ENCODE data around the gene B4GALT7. TPM values are rescaled to one million over a fixed set of nuclear protein-coding genes. Genes with fewer than 3 reads are reported as not detected.

The B4GALT7 gene
- polyA plus RNA-seq, 1 of the 3 experiments (the other 2 are of a cell fraction), result 37.5 TPM

- no peak for TF ChIP-seq GABPA (IDR thresholded peaks at IDR 0.05; ENCODE audit: low read depth)
- no peak for TF ChIP-seq ZBTB33 (IDR thresholded peaks at IDR 0.05; ENCODE audit: borderline replicate concordance, low read depth)
- TF ChIP-seq RAD21 (IDR thresholded peaks at IDR 0.05; ENCODE audit: low read length), result 0 out of 2 replicates have a peak, but pooled peaks have one; percentile 3
- peak; percentile 73 for TF ChIP-seq RCOR1 (IDR thresholded peaks at IDR 0.05; ENCODE audit: low read length)
- TF ChIP-seq JUND (IDR thresholded peaks at IDR 0.05), result no peak
- no peak for TF ChIP-seq SMC3 (IDR thresholded peaks at IDR 0.05; ENCODE audit: low read depth, low read length)
- TF ChIP-seq CHD2 (IDR thresholded peaks at IDR 0.05; ENCODE audit: low read length, partially characterized antibody), result peak; percentile 89
- peak; percentile 29; the same call in 1 of the 2 replicates for TF ChIP-seq USF1 (IDR thresholded peaks at IDR 0.05; ENCODE audit: borderline replicate concordance, low read depth)
Observed at GRCh38 chr5:177554474-177555111, 45.3 kb upstream of the B4GALT7 start, which contains the start of gene FAM193B (continued).

- no peak for DNase-seq
- no peaks in the 10 kb centered on the region for H3K27me3 ChIP-seq (ENCODE audit: insufficient read depth)
- POLR2A ChIA-PET, result interaction anchor here (0.8 kb wide), 1 partner anchor 73 kb away, joined by 4 read pairs; no protein-coding TSS in a partner anchor
- H2AFZ ChIP-seq (ENCODE audit: low read depth), result peak overlapping the region; percentile 78
- CTCF ChIA-PET, result no interaction called here
- H3K9me2 ChIP-seq, result no peaks in the 10 kb centered on the region
- peaks cover 36% of the 10 kb centered on the region for H4K20me1 ChIP-seq (ENCODE audit: insufficient read depth)
- H3K4me1 ChIP-seq (ENCODE audit: control insufficient read depth in 1 of 2, insufficient read depth in 2 of 2, low read depth in 1 of 2, low read length in 1 of 2), result peaks cover 0 to 16% of the 10 kb centered on the region in 2 experiments; a peak in 2 of 4 replicates
- no peak overlapping the region for H3K9ac ChIP-seq
- no peak for TF ChIP-seq GATA2 (CRISPR knock-in tag; IDR thresholded peaks at IDR 0.05)
- no peak for TF ChIP-seq REST (IDR thresholded peaks at IDR 0.05; ENCODE audit: low read depth, low read length)
- no peak for TF ChIP-seq FOXJ3 (CRISPR knock-in tag; IDR thresholded peaks at IDR 0.05)
- no peak for TF ChIP-seq GABPA (IDR thresholded peaks at IDR 0.05; ENCODE audit: low read depth)
- no peak for TF ChIP-seq MAX (IDR thresholded peaks at IDR 0.05; ENCODE audit: low read depth)
- no peak for TF ChIP-seq TCF12 (IDR thresholded peaks at IDR 0.05)
- no peak for TF ChIP-seq POLR2AphosphoS5 (IDR thresholded peaks at IDR 0.05; ENCODE audit: low read depth, low read length)
- no peak for TF ChIP-seq RAD21 (IDR thresholded peaks at IDR 0.05; ENCODE audit: low read length)
- TF ChIP-seq NFIC (IDR thresholded peaks at IDR 0.05; ENCODE audit: borderline replicate concordance), result no peak
- TF ChIP-seq PBX3 (IDR thresholded peaks at IDR 0.05), result no peak
- no peak for TF ChIP-seq MEF2A (IDR thresholded peaks at IDR 0.05; ENCODE audit: borderline replicate concordance, low read depth)
- TF ChIP-seq JUND (IDR thresholded peaks at IDR 0.05), result no peak
- TF ChIP-seq SMC3 (IDR thresholded peaks at IDR 0.05; ENCODE audit: low read depth, low read length), result no peak
- no peak for TF ChIP-seq TEAD4 (IDR thresholded peaks at IDR 0.05; ENCODE audit: borderline replicate concordance, insufficient read depth)
- H3K79me2 ChIP-seq (ENCODE audit: insufficient read depth), result peaks cover 39% of the 10 kb centered on the region
- peaks cover 8 to 19% of the 10 kb centered on the region in 2 experiments for H3K36me3 ChIP-seq (replicated peaks in 1 of 2; ENCODE audit: control insufficient read depth in 1 of 2, insufficient read depth in 2 of 2, low read length in 1 of 2)
- peak overlapping the region; percentile 61 to 94; a peak in 3 of 4 replicates for H3K4me3 ChIP-seq (ENCODE audit: low read depth in 2 of 2, low read length in 1 of 2)
- H3K27ac ChIP-seq (ENCODE audit: low read depth in 2 of 2, low read length in 1 of 2), result no peak overlapping the region
- no peaks in the 10 kb centered on the region for H3F3A ChIP-seq (replicated peaks; ENCODE audit: insufficient read depth)
- WGBS (ENCODE audit: low lambda C conversion rate), result 98% methylated on average over 2 of the region's 2 CpGs
- H3K9me3 ChIP-seq, result no peaks in the 10 kb centered on the region
- H3K4me2 ChIP-seq, result peak overlapping the region; percentile 71
Observed at GRCh38 chr5:177555228-177555627, 44.7 kb upstream of the B4GALT7 start.
